Peyer's patch (tissue), 4 donors: ENCODE data around the gene WNK1.

Source experiments
- CTCF ChIP-seq, 6 experiments: fragments of 450-650 bp in 4 of 6; fragments of 200-600 bp in 2 of 6; sonication (generic) in 1 of 6; IDR thresholded peaks; one replicate each; pipeline ENCODE4 v1.5.1; 2017 to 2019; ENCODE audit warnings: antibody characterized with exemption in 6 of 6, mild to moderate bottlenecking in 3 of 6, moderate library complexity in 1 of 6
- POLR2A ChIP-seq, 2 donors: fragments of 450-650 bp; IDR thresholded peaks; one replicate each; pipeline ENCODE4 v1.5.1; 2017; ENCODE audit warnings: antibody characterized with exemption in 2 of 2, mild to moderate bottlenecking in 2 of 2, moderate library complexity in 2 of 2

GRCh38 chr12:865614-866013 lies 113.2 kb downstream of the WNK1 start:
- no peak for TF ChIP-seq CTCF (IDR thresholded peaks at IDR 0.05)
- no peak for TF ChIP-seq POLR2A (IDR thresholded peaks at IDR 0.05)
